Coronary artery (tissue), 2 donors: ENCODE measurements around the gene CYTH3.
A peak's percentile ranks its signal among the peaks of the same experiment; 100 is the strongest.
"Not testable (repeated sequence)": the region's sequence is repeated elsewhere in the genome, so short reads cannot be mapped to it uniquely, and the experiment has no call there.

ENCODE experiments used
- DNase-seq: peaks from one replicate; pipeline ENCODE4 v3.0.0-alpha.2; 2017; ENCODE audit warnings: low spot score
- H3K27ac ChIP-seq, 2 donors: fragments of 200-600 bp; sonication (generic); one replicate each; pipeline ENCODE4 v1.5.1; 2016 to 2019
- H3K4me3 ChIP-seq: fragments of 200-600 bp; sonication (generic); 2 replicates; pipeline ENCODE4 v1.5.1; 2016; ENCODE audit warnings: mild to moderate bottlenecking, moderate library complexity
- CTCF ChIP-seq: fragments of 200-600 bp; sonication (generic); IDR thresholded peaks from one replicate; pipeline ENCODE4 v1.5.1; 2019; ENCODE audit warnings: antibody characterized with exemption

CYTH3 gene

DNA sequence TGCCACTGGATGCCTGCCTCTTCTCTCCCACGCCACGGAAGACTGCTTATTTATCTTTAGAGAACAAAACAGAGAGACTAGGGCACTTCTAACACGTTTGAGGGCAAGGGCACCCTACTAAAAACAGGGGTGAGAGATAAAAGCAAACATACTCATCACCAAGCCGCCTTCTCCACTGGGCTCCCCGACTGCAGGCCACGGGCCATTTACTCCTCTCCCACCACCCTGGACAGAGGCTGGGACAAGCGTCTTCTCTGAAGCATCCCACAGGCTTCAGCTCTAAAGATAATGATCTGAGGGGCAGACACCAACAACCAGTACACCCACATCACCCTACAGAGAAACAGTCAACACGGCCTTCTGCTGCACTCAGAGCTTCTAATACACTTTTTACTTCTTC is 78.7 kb downstream of the CYTH3 start:
- TF ChIP-seq CTCF = no peak
- H3K27ac ChIP-seq = no peak overlapping the region
- peak; percentile 52 for DNase-seq
- H3K4me3 ChIP-seq = no peak overlapping the region

GRCh38 chr7:6190563-6190962 is 81.9 kb downstream of the CYTH3 start:
- H3K27ac ChIP-seq, DNase-seq, H3K4me3 ChIP-seq: not testable (repeated sequence)

- Histone ChIP-seq H3K4me3 (no peak overlapping the region), H3K27ac (no peak overlapping the region)
- TF ChIP-seq CTCF = no peak
- peak; percentile 43 for DNase-seq
Observed at GRCh38 chr7:6188389-6188788, 84.0 kb downstream of the CYTH3 start.

GRCh38 chr7:6186577-6186976 is 85.8 kb downstream of the CYTH3 start:
- peak; percentile 47 for DNase-seq
- TF ChIP-seq CTCF = no peak

DNA sequence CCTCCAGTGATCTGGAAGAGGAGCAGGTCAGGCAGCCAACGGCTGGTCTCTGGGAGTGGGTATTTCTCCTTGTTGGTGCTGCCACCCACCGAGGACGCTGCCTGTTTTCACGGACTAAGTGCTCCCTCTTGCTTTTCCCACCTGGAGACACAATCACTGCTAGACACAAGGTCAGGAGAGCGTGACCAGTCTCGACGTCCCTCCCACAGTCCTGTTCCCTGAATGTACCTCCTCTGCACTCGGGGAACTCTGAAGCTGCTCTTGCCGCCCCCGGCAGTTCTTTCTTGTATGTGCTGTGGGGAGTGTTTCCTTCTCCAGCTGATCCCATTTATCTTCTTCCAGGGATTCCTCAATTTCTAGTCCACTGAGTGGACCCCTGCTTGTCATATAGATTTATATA is 89.4 kb downstream of the CYTH3 start:
- Histone ChIP-seq H3K27ac (no peak overlapping the region), H3K4me3 (no peak overlapping the region)
- TF ChIP-seq CTCF = no peak
- peak; percentile 46 for DNase-seq

More at GRCh38 chr7:6186577-6186976, 85.8 kb downstream of the CYTH3 start:
- no peak overlapping the region for H3K27ac ChIP-seq
- H3K4me3 ChIP-seq = no peak overlapping the region

DNA sequence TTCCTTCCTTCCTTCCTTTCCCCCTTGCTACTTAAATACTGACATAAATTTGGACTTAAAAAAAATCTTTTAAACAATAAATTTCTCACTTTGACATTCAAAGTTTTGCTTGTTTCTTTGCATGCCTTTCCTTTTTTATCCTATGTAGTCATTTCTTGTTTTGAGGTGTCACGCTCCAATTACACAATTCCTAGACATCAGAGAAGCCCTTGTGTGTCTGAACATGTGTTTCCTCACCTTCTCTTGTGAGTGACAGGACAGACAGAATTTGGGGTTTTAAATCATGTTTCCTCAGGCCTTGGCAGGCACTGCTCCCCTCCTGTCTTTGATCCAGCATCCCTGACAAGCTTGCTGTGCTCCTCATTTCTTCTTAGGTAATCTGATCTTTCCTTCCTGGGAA is 91.3 kb downstream of the CYTH3 start:
- no peak for TF ChIP-seq CTCF
- DNase-seq = peak; percentile 9
- H3K4me3 ChIP-seq = no peak overlapping the region

GRCh38 chr7:6180344-6180725 is 92.1 kb downstream of the CYTH3 start:
- peak; percentile 40 for DNase-seq
- TF ChIP-seq CTCF = no peak
- H3K27ac ChIP-seq = no peak overlapping the region
- H3K4me3 ChIP-seq = no peak overlapping the region

More for the DNA sequence above, 91.3 kb downstream of the CYTH3 start:
- H3K27ac ChIP-seq = no peak overlapping the region
